ENCODE measurements around the gene SLC29A3. TPM values are rescaled to one million over a fixed set of nuclear protein-coding genes. Genes with fewer than 3 reads are reported as not detected.

SLC29A3 gene
- total and polyA plus RNA-seq, 10 of the 15 experiments (the other 5 are each of a cell fraction or from before 2014, with no cell fraction given), result 1.5 to 4.0 (median 2.7) TPM

DNA sequence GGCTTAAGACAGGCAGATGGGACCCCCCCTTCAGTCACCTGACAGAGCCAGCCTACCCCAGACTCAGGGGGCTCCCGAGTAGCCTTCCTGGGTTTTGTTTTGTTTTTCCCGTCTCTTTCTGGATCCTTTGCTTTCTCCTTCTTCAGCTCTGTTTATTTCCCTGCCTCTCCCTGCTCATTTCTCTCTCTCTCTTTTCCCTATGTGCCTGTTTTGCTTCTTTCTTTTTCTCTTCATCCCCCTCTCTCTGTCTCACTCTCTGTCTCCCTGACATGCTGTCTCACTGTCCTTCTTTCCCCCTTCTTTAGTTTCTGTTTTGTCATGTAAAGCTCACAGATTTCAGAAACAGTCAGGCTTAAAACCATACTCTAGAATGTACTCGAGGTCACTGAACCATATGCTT lies 38.2 kb upstream of the SLC29A3 start:
- ChIA-PET RAD21 (ENCODE audit: unreplicated experiment) (no interaction called here), POLR2A (no interaction called here), CTCF (interaction anchor here (1.0 kb wide), 1 partner anchor 11 kb away, joined by 3 read pairs; no protein-coding TSS in a partner anchor), SMC1A (ENCODE audit: uncharacterized antibody, unreplicated experiment) (interaction anchor here (0.5 to 0.8 kb wide), 3 partner anchors 10 to 475 kb away, joined by 3 read pairs; no protein-coding TSS in a partner anchor)
- FAIRE-seq (peak; percentile 23), ATAC-seq (no peak), DNase-seq (ENCODE audit: low read depth, low spot score) (no peak)
- no peaks in the 10 kb centered on the region for H3K4me1 ChIP-seq (ENCODE audit: control insufficient read depth, insufficient read depth, low read length)
- no peaks in the 10 kb centered on the region for H3K79me2 ChIP-seq (ENCODE audit: control insufficient read depth, insufficient read depth, low read length)
- no peak overlapping the region for H3K4me2 ChIP-seq (ENCODE audit: control insufficient read depth, insufficient read depth)
- H2AFZ ChIP-seq (ENCODE audit: control insufficient read depth, low read depth, low read length), result no peak overlapping the region
- H3K27ac ChIP-seq (ENCODE audit: control insufficient read depth, insufficient read depth), result no peak overlapping the region
- in situ Hi-C loops (cut with MboI), result no loop called here
- TF ChIP-seq, protein P1, sequence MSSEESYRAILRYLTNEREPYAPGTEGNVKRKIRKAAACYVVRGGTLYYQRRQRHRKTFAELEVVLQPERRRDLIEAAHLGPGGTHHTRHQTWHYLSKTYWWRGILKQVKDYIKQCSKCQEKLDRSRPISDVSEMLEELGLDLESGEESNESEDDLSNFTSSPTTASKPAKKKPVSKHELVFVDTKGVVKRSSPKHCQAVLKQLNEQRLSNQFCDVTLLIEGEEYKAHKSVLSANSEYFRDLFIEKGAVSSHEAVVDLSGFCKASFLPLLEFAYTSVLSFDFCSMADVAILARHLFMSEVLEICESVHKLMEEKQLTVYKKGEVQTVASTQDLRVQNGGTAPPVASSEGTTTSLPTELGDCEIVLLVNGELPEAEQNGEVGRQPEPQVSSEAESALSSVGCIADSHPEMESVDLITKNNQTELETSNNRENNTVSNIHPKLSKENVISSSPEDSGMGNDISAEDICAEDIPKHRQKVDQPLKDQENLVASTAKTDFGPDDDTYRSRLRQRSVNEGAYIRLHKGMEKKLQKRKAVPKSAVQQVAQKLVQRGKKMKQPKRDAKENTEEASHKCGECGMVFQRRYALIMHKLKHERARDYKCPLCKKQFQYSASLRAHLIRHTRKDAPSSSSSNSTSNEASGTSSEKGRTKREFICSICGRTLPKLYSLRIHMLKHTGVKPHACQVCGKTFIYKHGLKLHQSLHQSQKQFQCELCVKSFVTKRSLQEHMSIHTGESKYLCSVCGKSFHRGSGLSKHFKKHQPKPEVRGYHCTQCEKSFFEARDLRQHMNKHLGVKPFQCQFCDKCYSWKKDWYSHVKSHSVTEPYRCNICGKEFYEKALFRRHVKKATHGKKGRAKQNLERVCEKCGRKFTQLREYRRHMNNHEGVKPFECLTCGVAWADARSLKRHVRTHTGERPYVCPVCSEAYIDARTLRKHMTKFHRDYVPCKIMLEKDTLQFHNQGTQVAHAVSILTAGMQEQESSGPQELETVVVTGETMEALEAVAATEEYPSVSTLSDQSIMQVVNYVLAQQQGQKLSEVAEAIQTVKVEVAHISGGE (CRISPR knock-in tag; IDR thresholded peaks at IDR 0.05), result no peak
- TF ChIP-seq CHD2 (IDR thresholded peaks at IDR 0.05; ENCODE audit: borderline replicate concordance, low read depth, low read length) (no peak), EP300 (IDR thresholded peaks at IDR 0.05; ENCODE audit: borderline replicate concordance in 1 of 2, control insufficient read depth in 1 of 2, low read depth in 2 of 2, low read length in 2 of 2) (no peak)
- BruUV-seq (replicated peaks), result no TSS peak
- WGBS (ENCODE audit: insufficient coverage, insufficient replicate concordance, low lambda C conversion rate, missing lambda C conversion rate), result 5% methylated on average over 1 of the region's 3 CpGs
- no peaks in the 10 kb centered on the region for H3K36me3 ChIP-seq (ENCODE audit: control insufficient read depth in 2 of 2, insufficient read depth in 2 of 2, low read length in 1 of 2)
- no peak overlapping the region for H3K9ac ChIP-seq (ENCODE audit: control insufficient read depth, insufficient read depth, low read length)
- H3K27me3 ChIP-seq (replicated peaks in 1 of 2; ENCODE audit: control insufficient read depth in 2 of 2, insufficient read depth in 2 of 2, low read length in 1 of 2), result peaks cover 0 to 2% of the 10 kb centered on the region in 2 experiments; a peak in 1 of 4 replicates
- H4K20me1 ChIP-seq (ENCODE audit: control insufficient read depth, insufficient read depth), result no peaks in the 10 kb centered on the region
- H3K4me3 ChIP-seq, result no peak overlapping the region
- intact Hi-C loops (cut with micrococcal nuclease; ENCODE audit: unreplicated experiment), result no loop called here
- no peaks in the 10 kb centered on the region; the same call in 2 of the 3 replicates for H3K9me3 ChIP-seq (replicated peaks; ENCODE audit: control insufficient read depth, insufficient read depth, low read length)

Measured in GM12878 (cell line).